ENCODE measurements around the gene UGT1A9.
"Not testable (repeated sequence)": the region's sequence is repeated elsewhere in the genome, so short reads cannot be mapped to it uniquely, and the experiment has no call there.

The UGT1A9 gene

GRCh38 chr2:233713262-233713615 lies 41.5 kb downstream of the UGT1A9 start:
- no peak for DNase-seq

DNA sequence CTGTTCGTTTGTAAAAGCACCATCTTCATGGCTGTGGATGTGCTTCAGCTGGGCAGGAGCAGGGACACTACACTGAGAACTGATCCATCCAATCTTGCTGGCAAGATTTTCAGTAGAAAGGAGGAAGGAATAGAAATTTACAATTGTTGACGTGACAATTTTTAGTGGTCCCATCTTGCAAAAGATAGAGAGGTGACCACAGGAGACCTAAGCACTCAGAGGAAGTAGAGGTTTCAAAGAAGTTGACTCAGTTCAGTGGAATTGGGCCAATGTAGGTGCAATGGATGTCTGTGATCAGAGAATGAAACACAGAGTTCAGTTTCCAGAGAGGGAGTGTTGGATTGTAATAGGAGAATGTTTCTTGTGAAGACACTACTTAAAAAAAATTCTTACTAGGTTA lies 42.4 kb downstream of the UGT1A9 start:
- DNase-seq, result no peak

DNA sequence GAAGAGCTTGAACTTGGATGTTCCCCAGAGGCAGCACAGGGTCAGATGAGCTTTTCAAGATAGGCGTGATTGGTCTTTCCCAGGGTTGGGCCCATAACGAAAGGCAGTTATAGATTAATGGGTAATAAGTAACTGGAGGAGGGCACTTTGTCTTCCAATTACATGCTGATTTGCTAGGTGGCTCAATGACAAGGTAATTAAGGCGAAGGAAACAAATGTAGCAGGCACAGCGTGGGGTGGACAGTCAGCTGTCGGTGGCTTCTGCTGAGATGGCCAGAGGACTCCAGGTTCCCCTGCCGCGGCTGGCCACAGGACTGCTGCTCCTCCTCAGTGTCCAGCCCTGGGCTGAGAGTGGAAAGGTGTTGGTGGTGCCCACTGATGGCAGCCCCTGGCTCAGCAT lies 46.9 kb downstream of the UGT1A9 start, which contains the start of gene UGT1A4:
UGT1A4 (plus strand) TSS at position 185 of the 400 bp plus-strand sequence; CDS start at position 270, 85 bp downstream.
- DNase-seq, result no peak

- no peak for DNase-seq
Observed at GRCh38 chr2:233728723-233729301, 57.1 kb downstream of the UGT1A9 start, which contains the start of gene UGT1A3. UGT1A3 (plus strand) TSS chr2:233729042; CDS start chr2:233729127, 85 bp downstream.

DNA sequence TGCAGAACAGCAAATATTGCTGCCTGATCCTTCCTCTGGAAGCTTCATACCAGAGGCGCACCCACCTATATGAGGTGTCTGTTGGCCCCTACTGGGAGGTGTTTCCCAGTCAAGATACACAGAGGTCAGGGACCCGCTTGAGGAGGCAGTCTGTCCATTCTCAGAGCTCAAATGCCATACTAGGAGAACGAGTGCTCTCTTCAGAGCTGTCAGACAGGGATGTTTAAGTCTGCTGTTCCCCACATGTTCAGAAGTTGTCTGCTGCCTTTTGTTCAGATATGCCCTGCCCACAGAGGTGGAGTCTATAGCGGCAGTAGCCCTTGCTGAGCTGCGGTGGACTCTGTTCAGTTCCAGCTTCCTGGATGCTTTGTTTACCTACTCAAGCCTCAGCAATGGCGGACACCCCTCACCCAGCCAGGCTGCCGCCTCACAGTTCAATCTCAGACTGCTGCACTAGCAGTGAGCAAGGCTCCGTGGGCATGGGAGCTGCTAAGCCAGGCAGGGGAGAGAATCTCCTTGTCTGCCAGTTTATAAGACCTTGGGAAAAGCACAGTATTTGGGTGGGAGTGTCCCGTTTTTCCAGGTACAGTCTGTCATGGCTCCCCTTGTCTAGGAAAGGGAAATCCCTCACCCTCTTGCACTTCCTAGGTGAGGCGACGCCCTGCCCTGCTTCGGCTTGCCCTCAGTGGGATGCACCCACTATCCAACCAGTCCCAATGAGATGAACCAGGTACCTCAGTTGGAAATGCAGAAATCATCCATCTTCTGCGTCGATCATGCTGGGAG lies 65.4 kb downstream of the UGT1A9 start:
- DNase-seq, result not testable (repeated sequence)

DNA sequence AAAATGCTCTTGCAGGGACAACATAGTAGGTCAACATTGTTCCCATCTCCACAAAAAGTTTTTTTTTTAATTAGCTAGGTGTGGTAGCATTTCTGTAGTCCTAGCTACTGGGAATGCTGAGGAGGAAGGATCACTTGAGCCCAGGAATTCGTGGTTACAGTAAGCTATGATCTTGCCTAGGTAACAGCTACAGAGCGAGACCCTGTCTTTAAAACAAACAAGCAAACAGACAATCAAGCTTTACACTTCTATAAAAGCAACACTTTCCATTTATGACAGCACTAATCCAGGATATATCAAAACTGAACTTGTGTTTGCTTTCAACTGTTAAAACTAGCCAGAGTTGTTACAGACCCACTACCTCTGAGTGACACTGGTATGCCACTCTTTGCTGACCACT lies 69.2 kb downstream of the UGT1A9 start:
- no peak for DNase-seq

DNA sequence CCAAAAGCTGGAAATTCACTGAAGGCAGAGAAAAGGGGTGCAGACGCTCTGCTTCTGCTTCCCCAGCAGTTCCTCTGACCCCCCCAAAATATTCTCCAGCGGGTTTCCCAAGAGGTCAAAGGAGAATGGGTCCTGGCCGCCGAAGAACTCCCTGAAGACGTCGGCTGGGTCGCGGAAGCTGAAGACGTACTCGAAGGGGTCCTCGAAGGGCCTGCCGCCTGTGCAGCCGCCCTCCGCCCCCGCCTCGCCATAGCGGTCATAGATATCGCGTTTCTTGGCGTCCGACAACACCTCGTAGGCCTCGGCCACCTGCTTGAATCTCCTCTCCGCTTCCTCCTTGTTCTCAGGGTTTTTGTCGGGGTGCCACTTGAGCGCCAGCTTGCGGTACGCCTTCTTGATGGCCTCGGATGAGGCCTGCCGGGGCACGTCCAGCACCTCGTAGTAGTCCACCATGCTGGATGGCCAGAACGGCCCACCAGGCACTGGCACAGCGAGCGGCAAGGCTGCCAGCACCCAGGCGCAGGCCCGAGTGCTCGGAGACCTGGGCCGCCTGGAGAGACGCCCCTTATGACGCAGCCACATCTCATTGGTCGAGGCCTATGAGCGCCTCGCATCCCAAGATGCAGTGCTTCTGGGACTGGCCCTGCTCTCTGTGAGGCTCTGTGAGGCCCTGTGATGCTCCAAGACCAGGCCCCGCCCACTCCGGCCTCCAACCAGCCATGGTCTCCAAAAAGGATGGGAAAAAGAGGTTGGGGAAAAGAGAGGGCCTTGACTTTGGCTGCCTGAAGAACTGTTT lies 72.0 kb downstream of the UGT1A9 start:
- DNase-seq, result no peak

DNA sequence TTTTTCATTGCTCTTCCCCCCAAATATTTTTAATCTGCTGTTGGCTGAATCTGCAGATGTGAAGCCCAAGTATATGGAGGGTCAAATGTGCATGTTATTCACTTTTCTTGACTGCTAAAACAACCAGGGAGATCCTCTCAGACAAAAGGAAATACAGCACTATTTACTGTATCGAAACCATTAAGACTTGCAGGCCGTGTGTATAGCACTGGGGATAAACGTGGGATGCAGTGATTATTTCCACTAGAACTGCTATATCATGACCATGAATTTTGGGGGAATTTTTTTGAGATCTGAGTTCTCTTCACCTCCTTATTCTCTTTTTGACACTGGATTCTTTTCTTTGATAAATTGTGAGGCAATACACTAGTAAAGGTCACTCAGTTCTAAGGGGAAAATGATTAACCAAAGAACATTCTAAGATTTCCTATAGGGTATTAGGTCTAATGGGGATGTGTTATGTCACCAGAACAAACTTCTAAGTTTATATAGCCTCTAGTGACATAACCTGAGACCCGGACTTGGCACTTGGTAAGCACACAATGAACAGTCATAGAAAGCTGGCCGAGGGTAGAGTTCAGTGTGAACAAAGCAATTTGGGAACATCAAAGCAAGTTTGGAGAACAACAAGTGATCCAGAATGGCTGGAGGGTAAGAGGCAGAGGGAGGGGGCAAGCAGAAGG lies 73.5 kb downstream of the UGT1A9 start:
- DNase-seq, result no peak

DNA sequence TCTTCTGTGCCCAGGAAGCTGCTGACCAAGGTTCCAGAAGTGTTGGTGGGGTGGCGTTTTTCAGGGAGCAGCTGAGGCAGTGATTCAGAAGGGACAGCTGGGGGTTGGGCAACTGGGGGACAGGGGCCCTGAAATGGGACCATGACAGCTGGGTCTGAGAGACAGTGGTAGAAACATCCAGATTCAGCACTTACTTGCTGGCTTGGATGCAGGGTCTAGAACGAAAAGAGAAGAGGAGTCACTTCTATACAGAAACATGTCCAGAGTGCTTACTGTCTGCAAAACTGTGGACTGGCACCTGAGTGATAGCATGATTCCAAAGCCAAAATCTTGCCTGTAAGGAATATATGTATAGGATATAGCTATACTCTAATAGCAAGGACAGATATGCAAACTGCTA lies 74.1 kb downstream of the UGT1A9 start:
- not testable (repeated sequence) for DNase-seq

GRCh38 chr2:233746475-233747282 lies 75.0 kb downstream of the UGT1A9 start:
- no peak for DNase-seq

GRCh38 chr2:233747283-233747544 lies 75.5 kb downstream of the UGT1A9 start:
- no peak for DNase-seq

- DNase-seq, result not testable (repeated sequence)
Observed at GRCh38 chr2:233750689-233751088, 79.0 kb downstream of the UGT1A9 start.

DNA sequence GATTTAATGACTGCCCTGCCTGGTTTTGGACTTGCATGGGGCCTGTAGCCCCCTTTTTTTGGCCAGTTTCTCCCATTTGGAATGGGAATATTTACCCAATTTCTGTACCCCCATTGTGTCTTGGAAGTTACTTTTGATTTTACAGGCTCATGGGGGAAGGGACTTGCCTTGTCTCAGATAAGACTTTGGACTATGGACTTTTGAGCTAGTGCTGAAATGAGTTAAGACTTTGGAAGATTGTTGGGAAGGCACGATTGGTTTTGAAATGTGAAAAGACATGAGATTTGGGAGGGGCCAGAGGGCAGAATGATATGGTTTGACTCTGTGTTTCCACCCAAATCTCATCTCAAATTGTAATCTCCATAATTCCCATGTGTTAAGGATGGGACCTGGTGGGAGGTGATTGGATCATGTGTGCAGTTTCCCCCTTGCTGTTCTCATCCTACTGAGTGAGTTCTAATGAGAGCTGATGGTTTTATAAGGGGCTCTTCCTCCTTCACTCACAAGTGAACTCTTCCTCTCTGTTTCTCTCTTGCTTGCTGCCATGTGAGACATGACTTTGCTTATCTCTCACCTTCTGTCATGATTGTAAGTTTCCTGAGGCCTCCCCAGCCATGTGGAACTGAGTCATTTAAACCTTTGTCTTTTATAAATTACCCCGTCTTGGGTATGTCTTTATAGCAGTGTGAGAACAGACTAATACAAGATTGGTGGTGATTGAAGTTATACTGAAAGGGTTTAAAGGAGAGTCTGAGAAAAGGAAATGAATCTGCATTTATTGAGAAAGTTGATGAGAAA lies 79.7 kb downstream of the UGT1A9 start:
- DNase-seq, result not testable (repeated sequence)

DNA sequence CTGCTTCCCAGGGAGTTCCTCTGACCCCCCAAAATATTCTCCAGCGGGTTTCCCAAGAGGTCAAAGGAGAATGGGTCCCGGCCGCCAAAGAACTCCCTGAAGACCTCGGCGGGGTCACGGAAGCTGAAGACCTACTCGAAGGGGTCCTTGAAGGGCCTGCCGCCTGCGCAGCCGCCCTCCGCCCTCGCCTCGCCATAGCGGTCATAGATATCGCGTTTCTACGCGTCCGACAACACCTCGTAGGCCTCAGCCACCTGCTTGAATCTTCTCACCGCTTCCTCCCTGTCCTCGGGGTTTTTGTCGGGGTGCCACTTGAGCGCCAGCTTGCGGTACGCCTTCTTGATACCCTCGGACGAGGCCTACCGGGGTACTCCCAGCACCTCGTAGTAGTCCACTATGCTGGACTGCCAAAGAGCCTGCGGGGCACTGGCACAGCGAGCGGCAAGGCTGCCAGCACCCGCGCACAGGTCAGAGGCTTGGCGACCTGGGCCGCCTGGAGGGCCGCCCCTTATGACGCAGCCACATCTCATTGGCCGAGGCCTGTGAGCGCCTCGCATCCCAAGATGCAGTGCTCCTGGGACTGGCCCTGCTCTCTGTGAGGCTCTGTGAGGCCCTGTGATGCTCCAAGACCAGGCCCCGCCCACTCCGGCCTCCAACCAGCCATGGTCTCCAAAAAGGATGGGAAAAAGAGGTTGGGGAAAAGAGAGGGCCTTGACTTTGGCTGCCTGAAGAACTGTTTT lies 83.3 kb downstream of the UGT1A9 start:
- no peak for DNase-seq

- DNase-seq, result no peak
Observed at GRCh38 chr2:233756429-233757081, 84.9 kb downstream of the UGT1A9 start.

DNA sequence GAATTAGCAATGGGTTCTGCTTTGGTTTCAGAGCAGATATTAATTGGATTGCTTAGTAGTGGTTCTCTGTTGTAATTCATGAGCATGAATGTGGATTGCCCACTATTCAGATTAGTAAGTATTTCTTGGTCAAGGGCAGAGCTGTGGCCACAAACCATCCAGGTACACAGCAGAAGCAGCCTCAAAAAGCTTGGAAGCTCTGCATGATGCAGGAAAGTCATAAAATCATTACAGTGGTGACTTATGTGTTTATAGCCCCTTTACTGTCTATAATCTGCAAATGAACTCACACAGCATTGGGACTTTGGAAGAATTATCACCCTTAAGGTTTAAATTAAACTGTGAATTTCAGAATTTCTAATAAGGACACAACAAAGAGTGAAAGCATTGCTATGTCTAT lies 86.4 kb downstream of the UGT1A9 start:
- DNase-seq, result no peak

GRCh38 chr2:233758849-233759248 lies 87.2 kb downstream of the UGT1A9 start:
- DNase-seq, result no peak

- DNase-seq, result no peak
Observed at GRCh38 chr2:233760043-233760442, 88.3 kb downstream of the UGT1A9 start, which contains the start of gene UGT1A1. UGT1A1 (plus strand) TSS chr2:233760270; CDS start chr2:233760288, 18 bp downstream.

DNA sequence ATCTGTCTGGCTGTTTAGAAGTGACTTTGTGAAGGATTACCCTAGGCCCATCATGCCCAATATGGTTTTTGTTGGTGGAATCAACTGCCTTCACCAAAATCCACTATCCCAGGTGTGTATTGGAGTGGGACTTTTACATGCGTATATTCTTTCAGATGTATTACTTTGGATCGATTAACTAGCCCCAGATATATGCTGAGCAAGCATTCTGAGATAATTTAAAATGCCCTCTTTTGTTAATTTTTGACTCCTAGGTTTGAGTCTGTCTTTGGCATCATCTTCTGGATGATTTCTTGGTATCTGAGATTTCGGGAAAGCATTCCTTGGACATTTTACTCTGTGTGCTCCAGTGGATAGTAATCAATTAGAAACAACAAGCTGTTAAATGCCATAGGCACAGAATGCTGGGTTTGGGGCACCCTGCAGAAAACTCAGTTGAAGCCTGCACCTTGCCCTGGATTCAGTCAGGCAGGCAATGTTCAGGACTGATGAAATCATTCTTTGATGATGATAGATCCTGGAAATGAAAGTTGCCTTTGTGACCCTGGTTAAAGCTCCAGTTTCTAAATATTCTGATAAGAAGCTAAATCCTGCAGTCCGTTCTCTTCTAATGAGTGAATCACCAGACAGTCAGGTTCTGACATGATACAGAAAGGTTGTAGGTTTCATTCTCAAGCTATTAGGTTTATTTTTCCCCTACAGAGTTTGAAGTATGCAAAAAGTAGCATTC lies 89.5 kb downstream of the UGT1A9 start:
- no peak for DNase-seq
